H1 (cell line): ENCODE measurements around the gene ANO6. TPM values are rescaled to one million over a fixed set of nuclear protein-coding genes. Genes with fewer than 3 reads are reported as not detected.

Source experiments
- CTCF ChIA-PET: fragments of 300-600 bp; sonication (Branson Sonifier 250); formaldehyde crosslinking; loops from one replicate; lab custom pipeline; 2021; ENCODE audit not compliant: partially characterized antibody; lab: Charles Lee
- POLR2A ChIA-PET: fragments of 300-600 bp; sonication (Branson Sonifier 250); formaldehyde crosslinking; loops from one replicate; lab custom pipeline; 2021; ENCODE audit warnings: inconsistent platforms; ENCODE audit not compliant: partially characterized antibody; lab: Charles Lee
- DNase-seq, 2 experiments: peaks; one replicate each; pipeline versions ENCODE4 v3.0.0 to v3.0.0-alpha.2; 2010 to 2022; ENCODE audit warnings: low spot score in 2 of 2, low read depth in 1 of 2, mixed read lengths in 1 of 2
- FAIRE-seq: peaks from 2 replicates; lab custom pipeline; 2011; peaks lifted over from hg19 to GRCh38; lab: Jason Lieb, UNC
- H2AFZ ChIP-seq: 2 replicates; pipeline ENCODE4 v1.8.1; 2012; ENCODE audit warnings: low read length, inconsistent platforms
- H2AK5ac ChIP-seq: 2 replicates; pipeline ENCODE4 v1.6.1; 2013; ENCODE audit warnings: low read depth, low read length
- H2BK120ac ChIP-seq: replicated peaks from 2 replicates; pipeline ENCODE3; 2013; ENCODE audit warnings: low read depth, low read length, inconsistent platforms
- H2BK12ac ChIP-seq: 2 replicates; pipeline ENCODE4 v1.6.1; 2013; ENCODE audit warnings: low read depth, low read length
- H2BK15ac ChIP-seq: 2 replicates; pipeline ENCODE4 v1.6.1; 2013; ENCODE audit warnings: low read length
- H2BK20ac ChIP-seq: 2 replicates; pipeline ENCODE4 v1.6.1; 2013; ENCODE audit warnings: low read length
- H2BK5ac ChIP-seq: 2 replicates; pipeline ENCODE4 v1.6.1; 2013; ENCODE audit warnings: low read depth, low read length
- H3K14ac ChIP-seq: 2 replicates; pipeline ENCODE4 v1.6.1; 2013; ENCODE audit warnings: inconsistent platforms; ENCODE audit not compliant: insufficient read length
- H3K18ac ChIP-seq: 2 replicates; pipeline ENCODE4 v1.6.1; 2013; ENCODE audit warnings: low read length; ENCODE audit errors: extremely low read depth
- H3K23ac ChIP-seq: 2 replicates; pipeline ENCODE4 v1.6.1; 2013; ENCODE audit warnings: inconsistent platforms; ENCODE audit not compliant: insufficient read length
- H3K23me2 ChIP-seq: 2 replicates; pipeline ENCODE4 v1.6.1; 2013; ENCODE audit warnings: low read depth, low read length
- H3K27ac ChIP-seq: 2 replicates; pipeline ENCODE4 v1.6.1; 2011; ENCODE audit warnings: low read depth, low read length, inconsistent platforms
- H3K27me3 ChIP-seq, 4 experiments: replicated peaks in 1 of 4; 1 replicate in 1 of 4; 2 replicates in 3 of 4; pipeline versions ENCODE4 v1.6.1 to v1.8.1; 2011 to 2013; ENCODE audit warnings: low read length in 3 of 4, mild to moderate bottlenecking in 3 of 4, inconsistent platforms in 2 of 4, mixed read lengths in 2 of 4, moderate library complexity in 1 of 4; ENCODE audit not compliant: control insufficient read depth in 3 of 4, insufficient read depth in 3 of 4; ENCODE audit errors: extremely low read depth in 1 of 4
- H3K36me3 ChIP-seq, 4 experiments: 2 replicates each; pipeline versions ENCODE4 v1.6.1 to v1.8.1; 2011 to 2013; ENCODE audit warnings: mild to moderate bottlenecking in 4 of 4, low read length in 3 of 4, moderate library complexity in 2 of 4, control low read depth in 1 of 4, inconsistent platforms in 1 of 4; ENCODE audit not compliant: insufficient read depth in 4 of 4, control insufficient read depth in 2 of 4
- H3K4ac ChIP-seq: replicated peaks from 2 replicates; pipeline ENCODE3; 2013; ENCODE audit warnings: low read length, low read depth, mixed read lengths, inconsistent platforms; ENCODE audit not compliant: insufficient read length
- H3K4me1 ChIP-seq, 4 experiments: replicated peaks in 1 of 4; 1 replicate in 1 of 4; 2 replicates in 3 of 4; pipeline versions ENCODE4 v1.6.1 to v1.8.1; 2011 to 2013; ENCODE audit warnings: low read length in 3 of 4, inconsistent platforms in 2 of 4, mixed read lengths in 1 of 4; ENCODE audit not compliant: insufficient read depth in 4 of 4, control insufficient read depth in 3 of 4
- H3K4me2 ChIP-seq, 2 experiments: 2 replicates each; pipeline versions ENCODE4 v1.6.1 to v1.8.1; 2011 to 2013; ENCODE audit warnings: low read depth in 2 of 2, low read length in 2 of 2, control low read depth in 1 of 2, inconsistent platforms in 1 of 2, mild to moderate bottlenecking in 1 of 2; ENCODE audit not compliant: insufficient read depth in 1 of 2
- H3K4me3 ChIP-seq, 4 experiments: fragments of 200-600, 300-600 bp in 1 of 4; sonication (generic), shearing (Covaris generic), sonication (Bioruptor Twin) in 1 of 4; 2 replicates each; pipeline versions ENCODE4 v1.5.1 to v1.8.1; 2011 to 2016; ENCODE audit warnings: low read length in 4 of 4, low read depth in 3 of 4, control low read depth in 2 of 4, inconsistent platforms in 2 of 4, mild to moderate bottlenecking in 2 of 4, mixed read lengths in 1 of 4, moderate library complexity in 1 of 4; ENCODE audit not compliant: insufficient read depth in 2 of 4; ENCODE audit errors: extremely low read depth in 1 of 4
- H3K56ac ChIP-seq: replicated peaks from 2 replicates; pipeline ENCODE3; 2013; ENCODE audit warnings: low read depth, mild to moderate bottlenecking, mixed read lengths, low read length, inconsistent platforms; ENCODE audit not compliant: insufficient read length
- H3K79me1 ChIP-seq: 2 replicates; pipeline ENCODE4 v1.6.1; 2013; ENCODE audit warnings: low read depth, low read length, control low read depth
- H3K79me2 ChIP-seq, 2 experiments: 2 replicates each; pipeline versions ENCODE4 v1.6.1 to v1.8.1; 2012 to 2013; ENCODE audit warnings: low read length in 2 of 2, mild to moderate bottlenecking in 2 of 2, inconsistent platforms in 1 of 2; ENCODE audit not compliant: insufficient read depth in 2 of 2, control insufficient read depth in 1 of 2
- H3K9ac ChIP-seq, 4 experiments: replicated peaks in 1 of 4; 1 replicate in 1 of 4; 2 replicates in 3 of 4; pipeline versions ENCODE4 v1.6.1 to v1.8.1; 2011 to 2013; ENCODE audit warnings: low read depth in 3 of 4, low read length in 3 of 4, control low read depth in 2 of 4, mild to moderate bottlenecking in 2 of 4, moderate library complexity in 2 of 4, inconsistent platforms in 1 of 4; ENCODE audit errors: extremely low read depth in 1 of 4
- H3K9me3 ChIP-seq, 2 experiments: 2 replicates each; pipeline versions ENCODE4 v1.6.1 to v1.8.1; 2012 to 2013; ENCODE audit warnings: mild to moderate bottlenecking in 2 of 2, moderate library complexity in 2 of 2, control low read depth in 1 of 2, inconsistent platforms in 1 of 2, low read depth in 1 of 2, low read length in 1 of 2, mixed read lengths in 1 of 2; ENCODE audit not compliant: insufficient read depth in 2 of 2
- H4K20me1 ChIP-seq, 2 experiments: replicated peaks in 1 of 2; 2 replicates each; pipeline versions ENCODE3 to v1.8.1; 2011 to 2013; ENCODE audit warnings: inconsistent platforms in 2 of 2, low read length in 2 of 2, mild to moderate bottlenecking in 1 of 2; ENCODE audit not compliant: insufficient read depth in 2 of 2, control insufficient read depth in 1 of 2
- H4K5ac ChIP-seq: 2 replicates; pipeline ENCODE4 v1.6.1; 2013; ENCODE audit warnings: low read length, low read depth, mixed read lengths, inconsistent platforms; ENCODE audit not compliant: insufficient read length
- H4K8ac ChIP-seq: 2 replicates; pipeline ENCODE4 v1.8.0; 2013; ENCODE audit warnings: mild to moderate bottlenecking, moderate library complexity, low read length, inconsistent platforms; ENCODE audit not compliant: insufficient read depth; ENCODE audit errors: extremely low read depth
- H4K91ac ChIP-seq: replicated peaks from 2 replicates; pipeline ENCODE3; 2013; ENCODE audit warnings: low read length, mixed read lengths, inconsistent platforms; ENCODE audit not compliant: insufficient read length
- CBX5 ChIP-seq: fragments of 300-800, 300-1000 bp; sonication (generic); IDR thresholded peaks from 2 replicates; pipeline ENCODE4 v1.7.1; 2016; ENCODE audit warnings: antibody characterized with exemption, low read length, low read depth
- CTBP2 ChIP-seq: IDR thresholded peaks from 2 replicates; pipeline ENCODE4 v1.7.0; 2011; ENCODE audit warnings: borderline replicate concordance, mild to moderate bottlenecking, moderate library complexity, mixed read lengths, low read length; ENCODE audit not compliant: insufficient read depth, insufficient read length
- HDAC6 ChIP-seq: IDR thresholded peaks from one replicate; pipeline ENCODE4 v1.7.1; 2012; ENCODE audit warnings: low read depth, mild to moderate bottlenecking, inconsistent platforms, low read length, moderate library complexity
- KDM5A ChIP-seq: fragments of 200-600 bp; IDR thresholded peaks from 2 replicates; pipeline ENCODE4 v1.7.1; 2012; ENCODE audit warnings: mild to moderate bottlenecking, low read length, inconsistent platforms, mixed read lengths
- NANOG ChIP-seq: IDR thresholded peaks from 2 replicates; pipeline ENCODE4 v1.6.1; 2011; ENCODE audit warnings: low read length, low read depth, mild to moderate bottlenecking, inconsistent platforms; ENCODE audit not compliant: insufficient read depth, poor library complexity, severe bottlenecking
- PHF8 ChIP-seq: fragments of 200-600 bp; sonication (generic); conservative IDR thresholded peaks from 2 replicates; pipeline ENCODE4 v1.7.1; 2012; ENCODE audit warnings: low read depth, mild to moderate bottlenecking, inconsistent platforms, low read length, moderate library complexity
- POLR2AphosphoS5 ChIP-seq: IDR thresholded peaks from 2 replicates; pipeline ENCODE4 v1.6.1; 2011; ENCODE audit warnings: low read depth, low read length
- SAP30 ChIP-seq: fragments of 300-600 bp; sonication (generic); IDR thresholded peaks from 2 replicates; pipeline ENCODE4 v1.7.1; 2012; ENCODE audit warnings: low read length, moderate library complexity, mild to moderate bottlenecking, inconsistent platforms; ENCODE audit not compliant: insufficient read depth, insufficient replicate concordance
- SIRT6 ChIP-seq: IDR thresholded peaks from one replicate; pipeline ENCODE4 v1.7.1; 2012; ENCODE audit warnings: low read length, inconsistent platforms
- SIX5 ChIP-seq: IDR thresholded peaks from 2 replicates; pipeline ENCODE4 v1.6.1; 2011; ENCODE audit warnings: mild to moderate bottlenecking, low read depth, low read length
- TAF1 ChIP-seq: IDR thresholded peaks from 2 replicates; pipeline ENCODE4 v1.6.1; 2011; ENCODE audit warnings: mild to moderate bottlenecking, low read depth, low read length
- TAF7 ChIP-seq: optimal IDR thresholded peaks from 2 replicates; pipeline ENCODE3; 2011; ENCODE audit warnings: low read depth, mild to moderate bottlenecking, inconsistent platforms, low read length, moderate library complexity, borderline replicate concordance
- TBP ChIP-seq: IDR thresholded peaks from 2 replicates; pipeline ENCODE4 v1.6.1; 2011; ENCODE audit warnings: low read depth, low read length, improper control_type of control experiment
- YY1 ChIP-seq: IDR thresholded peaks from 2 replicates; pipeline ENCODE4 v1.6.1; 2011; ENCODE audit warnings: low read depth, mild to moderate bottlenecking, low read length
- WGBS, 2 experiments: shearing (Covaris generic) in 1 of 2; methylation state at CpG; one replicate each; pipeline versions ENCODE4 v1.1.6 to v1.1.7; 2013 to 2015; ENCODE audit warnings: low lambda C conversion rate in 2 of 2, mixed read lengths in 2 of 2, inconsistent platforms in 1 of 2, low coverage in 1 of 2, missing lambda C conversion rate in 1 of 2; ENCODE audit not compliant: insufficient replicate concordance in 2 of 2, insufficient coverage in 1 of 2, insufficient read length in 1 of 2; ENCODE audit errors: extremely low coverage in 1 of 2, missing lambda C conversion rate in 1 of 2; 5-methylcytosine and 5-hydroxymethylcytosine counted together
- polyA plus RNA-seq, 7 experiments: library from polyadenylated mRNA; depleted of rRNA in 3 of 7; stranded (reverse) in 5 of 7; unstranded in 2 of 7; fragments of >200 nt in 5 of 7; fragments of 200-250 nt in 2 of 7; gene quantifications; 1 replicate in 5 of 7; 2 replicates in 1 of 7; 4 replicates in 1 of 7; pipeline versions ENCODE4 v1.2.1 to v1.2.3, GENCODE V29; 2011 to 2013; ENCODE audit warnings: missing spikeins in 2 of 7, mixed read lengths in 2 of 7
- total RNA-seq: library from RNA; stranded (reverse); fragmentation: NEBNext Ultra II Directional; extraction: Animal tissue kit (Norgen Biotek cat#: 25700); gene quantifications from 2 replicates; pipeline ENCODE4 v1.2.1, GENCODE V29; 2021
- TF ChIP-seq, protein P1 (sequence below): IDR thresholded peaks from 2 replicates; pipeline ENCODE4 v1.6.1; 2012; ENCODE audit warnings: inconsistent platforms

The ANO6 gene
- total and polyA plus RNA-seq, 2 of the 8 experiments (the other 6 are each of a cell fraction or from before 2014, with no cell fraction given): 15.1 to 39.7 TPM

DNA sequence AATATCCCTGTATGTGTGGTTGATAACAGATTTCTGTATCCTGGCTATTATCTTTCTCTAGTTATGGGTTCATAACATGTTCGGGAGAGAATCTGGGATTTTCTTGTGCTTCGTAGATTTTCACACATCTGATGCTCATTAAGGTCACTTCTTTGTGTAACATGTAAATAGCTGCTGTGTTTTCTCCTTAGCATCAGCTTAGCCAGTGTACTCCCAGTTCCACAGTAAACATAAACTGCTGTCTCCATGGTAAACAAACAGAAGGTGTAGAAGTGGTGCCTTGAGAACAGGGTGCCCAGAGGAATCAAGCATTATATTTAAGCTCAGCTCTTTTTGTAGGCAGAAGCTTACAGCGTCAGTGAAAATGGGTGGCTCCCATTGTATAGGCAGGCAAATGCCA, 88.0 kb downstream of the ANO6 start:
- FAIRE-seq (no peak), DNase-seq (no peak)
- Histone ChIP-seq H3K56ac (no peak overlapping the region), H3K14ac (no peak overlapping the region), H3K9ac (no peak overlapping the region), H3K9me3 (no peaks in the 10 kb centered on the region), H3K18ac (no peak overlapping the region), H2BK120ac (no peak overlapping the region), H3K27me3 (peaks cover 0 to 1% (median 0%) of the 10 kb centered on the region in 4 experiments; a peak in 1 of 7 replicates), H2AFZ (no peak overlapping the region), H4K5ac (no peak overlapping the region), H2AK5ac (no peak overlapping the region), H2BK12ac (no peak overlapping the region), H3K23me2 (no peaks in the 10 kb centered on the region; the same call in 1 of the 2 replicates), H4K91ac (no peak overlapping the region), H3K4me1 (no peaks in the 10 kb centered on the region), H4K8ac (no peak overlapping the region), H3K4me2 (no peak overlapping the region), H3K79me2 (no peaks in the 10 kb centered on the region), H3K36me3 (no peaks in the 10 kb centered on the region), H2BK20ac (no peak overlapping the region), H3K79me1 (no peaks in the 10 kb centered on the region; the same call in 1 of the 2 replicates), H3K4ac (no peak overlapping the region), H4K20me1 (no peaks in the 10 kb centered on the region), H3K27ac (no peak overlapping the region), H2BK15ac (no peak overlapping the region), H3K23ac (no peak overlapping the region), H3K4me3 (no peak overlapping the region), H2BK5ac (no peak overlapping the region)
- WGBS, 2 experiments: 95% methylated on average over 3 of the region's 3 CpGs; no CpG with 5 or more reads in 1 of the 2 experiments
- CTCF ChIA-PET: interaction anchor here (1.0 kb wide), 1 partner anchor 86 kb away, joined by 4 read pairs; no protein-coding TSS in a partner anchor
- POLR2A ChIA-PET: no interaction called here
- TF ChIP-seq CTBP2 (no peak), YY1 (no peak), SIRT6 (no peak), TBP (no peak), SIX5 (no peak), KDM5A (no peak), PHF8 (no peak), TAF1 (no peak), HDAC6 (no peak), TAF7 (no peak), POLR2AphosphoS5 (no peak), NANOG (no peak), SAP30 (no peak), CBX5 (no peak)
- TF ChIP-seq, protein P1, sequence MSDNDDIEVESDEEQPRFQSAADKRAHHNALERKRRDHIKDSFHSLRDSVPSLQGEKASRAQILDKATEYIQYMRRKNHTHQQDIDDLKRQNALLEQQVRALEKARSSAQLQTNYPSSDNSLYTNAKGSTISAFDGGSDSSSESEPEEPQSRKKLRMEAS: no peak
